Ectodermal cell (in vitro differentiated cells): ENCODE measurements around the gene LGR4.
A peak's percentile ranks its signal among the peaks of the same experiment; 100 is the strongest.
"Not testable (repeated sequence)": the region's sequence is repeated elsewhere in the genome, so short reads cannot be mapped to it uniquely, and the experiment has no call there.

Experiments
- H3K27ac ChIP-seq: 2 replicates; pipeline ENCODE4 v1.7.0; 2013; ENCODE audit warnings: mild to moderate bottlenecking, low read depth, low read length; ENCODE audit not compliant: insufficient read depth, poor library complexity, severe bottlenecking
- H3K27me3 ChIP-seq: 2 replicates; pipeline ENCODE4 v1.7.0; 2013; ENCODE audit warnings: mild to moderate bottlenecking, low read length; ENCODE audit not compliant: insufficient read depth, control insufficient read depth, poor library complexity, severe bottlenecking
- H3K36me3 ChIP-seq: one replicate; pipeline ENCODE4 v1.7.0; 2013; ENCODE audit warnings: low read length; ENCODE audit not compliant: control insufficient read depth, insufficient read depth
- H3K4me1 ChIP-seq: one replicate; pipeline ENCODE4 v1.7.0; 2013; ENCODE audit warnings: low read length; ENCODE audit not compliant: control insufficient read depth, insufficient read depth
- H3K4me3 ChIP-seq: 2 replicates; pipeline ENCODE4 v1.7.0; 2013; ENCODE audit warnings: low read depth, low read length, control low read depth; ENCODE audit not compliant: insufficient read depth
- H3K9me3 ChIP-seq: 2 replicates; pipeline ENCODE4 v1.7.0; 2013; ENCODE audit warnings: mild to moderate bottlenecking, low read length, moderate library complexity; ENCODE audit not compliant: control insufficient read depth
- WGBS, 2 experiments: methylation state at CpG; one replicate each; pipeline ENCODE4 v1.1.7; 2013; ENCODE audit warnings: missing lambda C conversion rate in 2 of 2; 5-methylcytosine and 5-hydroxymethylcytosine counted together

Gene LGR4

GRCh38 chr11:27459191-27459590, 13.4 kb downstream of the LGR4 start:
- H3K27me3 ChIP-seq = no peaks in the 10 kb centered on the region
- 89 to 91% methylated on average over 6 of the region's 6 CpGs for WGBS, 2 experiments
- no peak overlapping the region for H3K27ac ChIP-seq
- H3K9me3 ChIP-seq = no peaks in the 10 kb centered on the region
- no peak overlapping the region for H3K4me3 ChIP-seq
- peaks cover 51% of the 10 kb centered on the region for H3K4me1 ChIP-seq
- H3K36me3 ChIP-seq = no peaks in the 10 kb centered on the region

GRCh38 chr11:27458182-27458581, 14.4 kb downstream of the LGR4 start:
- WGBS, 2 experiments = 88 to 100% methylated on average over 1 to 2 of the region's 2 CpGs
- Histone ChIP-seq H3K4me3 (no peak overlapping the region), H3K27ac (no peak overlapping the region), H3K27me3 (no peaks in the 10 kb centered on the region), H3K36me3 (no peaks in the 10 kb centered on the region), H3K9me3 (no peaks in the 10 kb centered on the region), H3K4me1 (peaks cover 49% of the 10 kb centered on the region)

GRCh38 chr11:27456795-27457329, 15.7 kb downstream of the LGR4 start:
- H3K4me3 ChIP-seq = no peak overlapping the region
- no peak overlapping the region for H3K27ac ChIP-seq

GRCh38 chr11:27456140-27456794, 16.3 kb downstream of the LGR4 start:
- no peak overlapping the region for H3K27ac ChIP-seq
- H3K9me3 ChIP-seq = no peaks in the 10 kb centered on the region
- H3K4me1 ChIP-seq = peaks cover 41% of the 10 kb centered on the region
- H3K4me3 ChIP-seq = no peak overlapping the region
- WGBS, 2 experiments = 91 to 97% methylated on average over 1 to 2 of the region's 2 CpGs
- no peaks in the 10 kb centered on the region for H3K36me3 ChIP-seq
- H3K27me3 ChIP-seq = no peaks in the 10 kb centered on the region

More at GRCh38 chr11:27456795-27457329, 15.7 kb downstream of the LGR4 start:
- Histone ChIP-seq H3K4me1 (peaks cover 41% of the 10 kb centered on the region), H3K36me3 (no peaks in the 10 kb centered on the region), H3K9me3 (no peaks in the 10 kb centered on the region), H3K27me3 (no peaks in the 10 kb centered on the region)

- Histone ChIP-seq H3K4me3 (no peak overlapping the region), H3K27me3 (no peaks in the 10 kb centered on the region), H3K36me3 (no peaks in the 10 kb centered on the region), H3K9me3 (no peaks in the 10 kb centered on the region), H3K4me1 (peaks cover 39% of the 10 kb centered on the region), H3K27ac (no peak overlapping the region)
- 96 to 99% methylated on average over 2 of the region's 4 CpGs for WGBS, 2 experiments
Observed at GRCh38 chr11:27455667-27456066, 16.9 kb downstream of the LGR4 start.

- WGBS, 2 experiments = 91 to 92% methylated on average over 1 of the region's 1 CpG
- Histone ChIP-seq H3K27me3 (no peaks in the 10 kb centered on the region), H3K27ac (no peak overlapping the region), H3K9me3 (no peaks in the 10 kb centered on the region), H3K4me1 (peaks cover 30% of the 10 kb centered on the region), H3K4me3 (no peak overlapping the region), H3K36me3 (no peaks in the 10 kb centered on the region)
Observed at GRCh38 chr11:27453701-27454100, 18.9 kb downstream of the LGR4 start.

GRCh38 chr11:27452147-27452546, 20.4 kb downstream of the LGR4 start:
- H3K4me3 ChIP-seq = no peak overlapping the region
- no peak overlapping the region for H3K27ac ChIP-seq
- H3K27me3 ChIP-seq = no peaks in the 10 kb centered on the region
- 95 to 97% methylated on average over 3 of the region's 3 CpGs for WGBS, 2 experiments
- H3K9me3 ChIP-seq = no peaks in the 10 kb centered on the region
- peaks cover 23% of the 10 kb centered on the region for H3K4me1 ChIP-seq
- H3K36me3 ChIP-seq = peaks cover 5% of the 10 kb centered on the region

- Histone ChIP-seq H3K36me3 (peaks cover 7% of the 10 kb centered on the region), H3K4me3 (no peak overlapping the region), H3K4me1 (peaks cover 17% of the 10 kb centered on the region), H3K9me3 (no peaks in the 10 kb centered on the region), H3K27me3 (no peaks in the 10 kb centered on the region), H3K27ac (peak overlapping the region; percentile 26)
- 85 to 94% methylated on average over 1 of the region's 1 CpG for WGBS, 2 experiments
Observed at GRCh38 chr11:27451244-27451965, 21.2 kb downstream of the LGR4 start.

- H3K27me3 ChIP-seq, H3K36me3 ChIP-seq: not testable (repeated sequence)
- 90 to 93% methylated on average over 5 of the region's 5 CpGs for WGBS, 2 experiments
Observed at GRCh38 chr11:27448184-27448540, 24.4 kb downstream of the LGR4 start.

GRCh38 chr11:27447288-27448183, 25.1 kb downstream of the LGR4 start:
- Histone ChIP-seq H3K4me3 (no peak overlapping the region), H3K27me3 (no peaks in the 10 kb centered on the region), H3K27ac (peak overlapping the region; percentile 20), H3K4me1 (peaks cover 32% of the 10 kb centered on the region), H3K9me3 (no peaks in the 10 kb centered on the region), H3K36me3 (peaks cover 7% of the 10 kb centered on the region)
- 95 to 96% methylated on average over 3 to 4 of the region's 5 CpGs for WGBS, 2 experiments

More at GRCh38 chr11:27448184-27448540, 24.4 kb downstream of the LGR4 start:
- H3K27ac ChIP-seq, H3K9me3 ChIP-seq, H3K4me3 ChIP-seq: not testable (repeated sequence)
- H3K4me1 ChIP-seq = peaks cover 25% of the 10 kb centered on the region
